Measurements from ENCODE around the gene GGN. TPM values are rescaled to one million over a fixed set of nuclear protein-coding genes. Genes with fewer than 3 reads are reported as not detected.

The GGN gene
- total and polyA plus RNA-seq, 9 of the 15 experiments (the other 6 are each of a cell fraction or from before 2014, with no cell fraction given) = 0.15 to 0.33 TPM; not detected in 7

GRCh38 chr19:38335949-38336637 lies 51.7 kb downstream of the GGN start (continued):
- TF ChIP-seq ZBTB2 (IDR thresholded peaks at IDR 0.05) (peak; percentile 36; the same call in 1 of the 2 replicates), NFE2 (IDR thresholded peaks at IDR 0.05; ENCODE audit: low read depth) (no peak), SMAD4 (CRISPR knock-in tag; conservative IDR thresholded peaks at IDR 0.05) (no peak), RNF219 (CRISPR knock-in tag; IDR thresholded peaks at IDR 0.05) (no peak), SREBF2 (CRISPR knock-in tag; IDR thresholded peaks at IDR 0.05) (no peak), SETDB1 (IDR thresholded peaks at IDR 0.05; ENCODE audit: low read length) (no peak), KAT7 (CRISPR knock-in tag; IDR thresholded peaks at IDR 0.05; ENCODE audit: borderline replicate concordance) (no peak), EHMT2 (IDR thresholded peaks at IDR 0.05) (no peak), NFIC (IDR thresholded peaks at IDR 0.05) (peak; percentile 11; the same call in 1 of the 2 replicates), HMG20A (CRISPR knock-in tag; conservative IDR thresholded peaks at IDR 0.05) (no peak), SIN3B (IDR thresholded peaks at IDR 0.05; ENCODE audit: low read depth) (no peak)

Other genes starting within 250 kb of the GGN start
Only the 7 nearest of the 14 such genes appear.
- gene KCNK6, start 68.2 kb downstream of the GGN start, total RNA-seq (2014; rRNA removed) = 0.05 and 0.12 TPM in 2 replicates
- 0.06 and 0.15 TPM in 2 replicates for gene KCNK6, start 68.2 kb downstream of the GGN start, total RNA-seq (2014; rRNA removed; fragmentation: Illumina TruSeq; extraction: Trizol)
- gene KCNK6, start 68.2 kb downstream of the GGN start, total RNA-seq (2015; rRNA removed; fragmentation: Illumina TruSeq; extraction: Trizol) = 0.04 and 0.07 TPM in 2 replicates
- gene KCNK6, start 68.2 kb downstream of the GGN start, total RNA-seq (2021) = 0.18 and 0.31 TPM in 2 replicates
- gene KCNK6, start 68.2 kb downstream of the GGN start, polyA plus RNA-seq (2011; rRNA removed) = 0.07 and 0.16 TPM in 2 replicates
- 0.08 and 0.42 TPM in 2 replicates for gene KCNK6, start 68.2 kb downstream of the GGN start, polyA plus RNA-seq (2014; fragmentation: Illumina TruSeq; extraction: Trizol)
- under 1 TPM; 0.24 to 0.27 TPM for gene KCNK6, start 68.2 kb downstream of the GGN start, polyA plus RNA-seq (2014; fragmentation: Nextera tagmentation; extraction: Ambion mirVana)
- gene KCNK6, start 68.2 kb downstream of the GGN start, polyA plus RNA-seq (2014; rRNA removed) = 0.07 and 0.08 TPM in 2 replicates
- gene CATSPERG, start 52.2 kb downstream of the GGN start, total RNA-seq (2014; rRNA removed) = 0.37 TPM in 1 of 2 replicates, not detected in the other
- 0.41 and 0.58 TPM in 2 replicates for gene CATSPERG, start 52.2 kb downstream of the GGN start, total RNA-seq (2014; rRNA removed; fragmentation: Illumina TruSeq; extraction: Trizol)
- gene CATSPERG, start 52.2 kb downstream of the GGN start, total RNA-seq (2015; rRNA removed; fragmentation: Illumina TruSeq; extraction: Trizol) = 0.72 and 0.76 TPM in 2 replicates
- 1.8 and 2.2 TPM in 2 replicates for gene CATSPERG, start 52.2 kb downstream of the GGN start, total RNA-seq (2021)
- gene CATSPERG, start 52.2 kb downstream of the GGN start, polyA plus RNA-seq (2011; rRNA removed) = 0.56 and 1.0 TPM in 2 replicates
- 0.15 and 0.30 TPM in 2 replicates for gene CATSPERG, start 52.2 kb downstream of the GGN start, polyA plus RNA-seq (2014; fragmentation: Illumina TruSeq; extraction: Trizol)
- under 1 TPM in 1 of 2 experiments, not detected in 1; 0.07 TPM for gene CATSPERG, start 52.2 kb downstream of the GGN start, polyA plus RNA-seq (2014; fragmentation: Nextera tagmentation; extraction: Ambion mirVana)
- gene CATSPERG, start 52.2 kb downstream of the GGN start, polyA plus RNA-seq (2014; rRNA removed) = 0.97 and 1.1 TPM in 2 replicates
- gene PSMD8, start 13.5 kb downstream of the GGN start, total RNA-seq (2014; rRNA removed) = 379 and 498 TPM in 2 replicates
- gene PSMD8, start 13.5 kb downstream of the GGN start, total RNA-seq (2014; rRNA removed; fragmentation: Illumina TruSeq; extraction: Trizol) = 222 and 257 TPM in 2 replicates
- 315 and 317 TPM in 2 replicates for gene PSMD8, start 13.5 kb downstream of the GGN start, total RNA-seq (2015; rRNA removed; fragmentation: Illumina TruSeq; extraction: Trizol)
- gene PSMD8, start 13.5 kb downstream of the GGN start, total RNA-seq (2021) = 304 and 317 TPM in 2 replicates
- gene PSMD8, start 13.5 kb downstream of the GGN start, polyA plus RNA-seq (2011; rRNA removed) = 561 and 583 TPM in 2 replicates
- gene PSMD8, start 13.5 kb downstream of the GGN start, polyA plus RNA-seq (2014; fragmentation: Illumina TruSeq; extraction: Trizol) = 377 and 397 TPM in 2 replicates
- 100 to 1,000 TPM; 130 to 244 TPM for gene PSMD8, start 13.5 kb downstream of the GGN start, polyA plus RNA-seq (2014; fragmentation: Nextera tagmentation; extraction: Ambion mirVana)
- gene PSMD8, start 13.5 kb downstream of the GGN start, polyA plus RNA-seq (2014; rRNA removed) = 372 and 502 TPM in 2 replicates
- gene SPRED3, start 663 bp upstream of the GGN start, total RNA-seq (2014; rRNA removed) = 0.05 and 0.41 TPM in 2 replicates
- 0.32 and 0.36 TPM in 2 replicates for gene SPRED3, start 663 bp upstream of the GGN start, total RNA-seq (2014; rRNA removed; fragmentation: Illumina TruSeq; extraction: Trizol)
- 0.15 and 0.25 TPM in 2 replicates for gene SPRED3, start 663 bp upstream of the GGN start, total RNA-seq (2015; rRNA removed; fragmentation: Illumina TruSeq; extraction: Trizol)
- 0.81 and 0.95 TPM in 2 replicates for gene SPRED3, start 663 bp upstream of the GGN start, total RNA-seq (2021)
- gene SPRED3, start 663 bp upstream of the GGN start, polyA plus RNA-seq (2011; rRNA removed) = 0.47 and 0.62 TPM in 2 replicates
- 0.30 and 0.89 TPM in 2 replicates for gene SPRED3, start 663 bp upstream of the GGN start, polyA plus RNA-seq (2014; fragmentation: Illumina TruSeq; extraction: Trizol)
- under 1 TPM; 0.21 to 0.25 TPM for gene SPRED3, start 663 bp upstream of the GGN start, polyA plus RNA-seq (2014; fragmentation: Nextera tagmentation; extraction: Ambion mirVana)
- gene SPRED3, start 663 bp upstream of the GGN start, polyA plus RNA-seq (2014; rRNA removed) = 0.63 and 1.3 TPM in 2 replicates
- 28.3 and 31.2 TPM in 2 replicates for gene FAM98C, start 15.1 kb upstream of the GGN start, total RNA-seq (2014; rRNA removed)
- gene FAM98C, start 15.1 kb upstream of the GGN start, total RNA-seq (2014; rRNA removed; fragmentation: Illumina TruSeq; extraction: Trizol) = 6.8 and 7.2 TPM in 2 replicates
- gene FAM98C, start 15.1 kb upstream of the GGN start, total RNA-seq (2015; rRNA removed; fragmentation: Illumina TruSeq; extraction: Trizol) = 12.6 and 13.7 TPM in 2 replicates
- gene FAM98C, start 15.1 kb upstream of the GGN start, total RNA-seq (2021) = 26.0 and 26.7 TPM in 2 replicates
- 16.0 and 22.7 TPM in 2 replicates for gene FAM98C, start 15.1 kb upstream of the GGN start, polyA plus RNA-seq (2011; rRNA removed)
- gene FAM98C, start 15.1 kb upstream of the GGN start, polyA plus RNA-seq (2014; fragmentation: Illumina TruSeq; extraction: Trizol) = 9.6 and 13.1 TPM in 2 replicates
- 1 to 10 TPM; 1.7 to 4.3 TPM for gene FAM98C, start 15.1 kb upstream of the GGN start, polyA plus RNA-seq (2014; fragmentation: Nextera tagmentation; extraction: Ambion mirVana)
- 40.8 and 43.8 TPM in 2 replicates for gene FAM98C, start 15.1 kb upstream of the GGN start, polyA plus RNA-seq (2014; rRNA removed)
- gene RASGRP4, start 38.2 kb upstream of the GGN start, total RNA-seq (2014; rRNA removed) = 2.8 and 3.8 TPM in 2 replicates
- 1.1 TPM in 2 replicates for gene RASGRP4, start 38.2 kb upstream of the GGN start, total RNA-seq (2014; rRNA removed; fragmentation: Illumina TruSeq; extraction: Trizol)
- 3.5 and 3.8 TPM in 2 replicates for gene RASGRP4, start 38.2 kb upstream of the GGN start, total RNA-seq (2015; rRNA removed; fragmentation: Illumina TruSeq; extraction: Trizol)
- 3.9 TPM in 2 replicates for gene RASGRP4, start 38.2 kb upstream of the GGN start, total RNA-seq (2021)
- gene RASGRP4, start 38.2 kb upstream of the GGN start, polyA plus RNA-seq (2011; rRNA removed) = 4.5 and 11.4 TPM in 2 replicates
- gene RASGRP4, start 38.2 kb upstream of the GGN start, polyA plus RNA-seq (2014; fragmentation: Illumina TruSeq; extraction: Trizol) = 4.4 and 4.8 TPM in 2 replicates
- gene RASGRP4, start 38.2 kb upstream of the GGN start, polyA plus RNA-seq (2014; fragmentation: Nextera tagmentation; extraction: Ambion mirVana) = under 1 TPM; 0.39 to 0.55 TPM
- 3.4 and 4.6 TPM in 2 replicates for gene RASGRP4, start 38.2 kb upstream of the GGN start, polyA plus RNA-seq (2014; rRNA removed)
- 4.6 and 5.1 TPM in 2 replicates for gene RYR1, start 45.7 kb upstream of the GGN start, total RNA-seq (2014; rRNA removed)
- 2.3 and 2.9 TPM in 2 replicates for gene RYR1, start 45.7 kb upstream of the GGN start, total RNA-seq (2014; rRNA removed; fragmentation: Illumina TruSeq; extraction: Trizol)
- gene RYR1, start 45.7 kb upstream of the GGN start, total RNA-seq (2015; rRNA removed; fragmentation: Illumina TruSeq; extraction: Trizol) = 2.7 and 3.1 TPM in 2 replicates
- gene RYR1, start 45.7 kb upstream of the GGN start, total RNA-seq (2021) = 5.3 and 7.4 TPM in 2 replicates
- 3.0 and 3.7 TPM in 2 replicates for gene RYR1, start 45.7 kb upstream of the GGN start, polyA plus RNA-seq (2011; rRNA removed)
- gene RYR1, start 45.7 kb upstream of the GGN start, polyA plus RNA-seq (2014; fragmentation: Illumina TruSeq; extraction: Trizol) = 6.0 and 7.4 TPM in 2 replicates
- under 1 TPM; 0.11 to 0.58 TPM for gene RYR1, start 45.7 kb upstream of the GGN start, polyA plus RNA-seq (2014; fragmentation: Nextera tagmentation; extraction: Ambion mirVana)
- 5.6 and 6.6 TPM in 2 replicates for gene RYR1, start 45.7 kb upstream of the GGN start, polyA plus RNA-seq (2014; rRNA removed)

All from K562 (cell line).